ENCODE results near the gene ITPR1. TPM values are rescaled to one million over a fixed set of nuclear protein-coding genes. Genes with fewer than 3 reads are reported as not detected.

Gene ITPR1
- total and polyA plus RNA-seq, 3 experiments from 2014 or later: 14.9 to 85.8 (median 82.6) TPM

GRCh38 chr3:4573153-4573552, 80.0 kb downstream of the ITPR1 start:
- H3K36me3 ChIP-seq (ENCODE audit: insufficient read depth, low read length): no peaks in the 10 kb centered on the region
- H3K27me3 Mint-ChIP-seq: no peaks in the 10 kb centered on the region
- no peaks in the 10 kb centered on the region for H3K9me3 Mint-ChIP-seq
- H3K27me3 ChIP-seq (ENCODE audit: insufficient read depth, low read length, poor library complexity, severe bottlenecking): no peaks in the 10 kb centered on the region
- POLR2A ChIA-PET: no interaction called here
- no peak overlapping the region for H3K4me3 ChIP-seq (ENCODE audit: low read length)
- H3K27ac ChIP-seq (ENCODE audit: low read depth, low read length): no peak overlapping the region
- no peak overlapping the region for H3K27ac Mint-ChIP-seq
- DNase-seq: no peak
- no peaks in the 10 kb centered on the region for H3K4me1 ChIP-seq (ENCODE audit: insufficient read depth, low read length)
- peaks cover 19 to 40% (median 31%) of the 10 kb centered on the region in 3 donors for H3K4me1 Mint-ChIP-seq
- CTCF ChIA-PET: no interaction called here
- peaks cover 0 to 3% (median 0%) of the 10 kb centered on the region in 3 donors for H3K36me3 Mint-ChIP-seq
- H3K4me3 Mint-ChIP-seq: no peak overlapping the region
- no peaks in the 10 kb centered on the region for H3K9me3 ChIP-seq (ENCODE audit: low read length)

GRCh38 chr3:4574426-4574965, 81.3 kb downstream of the ITPR1 start:
- Mint-ChIP-seq H3K4me1 (peaks cover 15 to 31% (median 23%) of the 10 kb centered on the region in 3 donors), H3K27ac (peak overlapping the region in 1 of 8 donors; percentile 8), H3K36me3 (peaks cover 0 to 3% (median 0%) of the 10 kb centered on the region in 3 donors), H3K9me3 (no peaks in the 10 kb centered on the region), H3K27me3 (no peaks in the 10 kb centered on the region), H3K4me3 (no peak overlapping the region)
- Histone ChIP-seq H3K36me3 (ENCODE audit: insufficient read depth, low read length) (no peaks in the 10 kb centered on the region), H3K27ac (ENCODE audit: low read depth, low read length) (no peak overlapping the region), H3K27me3 (ENCODE audit: insufficient read depth, low read length, poor library complexity, severe bottlenecking) (no peaks in the 10 kb centered on the region), H3K4me3 (ENCODE audit: low read length) (no peak overlapping the region), H3K4me1 (ENCODE audit: insufficient read depth, low read length) (no peaks in the 10 kb centered on the region), H3K9me3 (ENCODE audit: low read length) (no peaks in the 10 kb centered on the region)
- no peak for DNase-seq
- CTCF ChIA-PET: no interaction called here
- POLR2A ChIA-PET: no interaction called here

GRCh38 chr3:4575381-4575780, 82.2 kb downstream of the ITPR1 start:
- Mint-ChIP-seq H3K36me3 (peaks cover 0 to 3% (median 0%) of the 10 kb centered on the region in 3 donors), H3K4me3 (no peak overlapping the region), H3K4me1 (peaks cover 15 to 27% (median 19%) of the 10 kb centered on the region in 3 donors), H3K27me3 (no peaks in the 10 kb centered on the region), H3K9me3 (no peaks in the 10 kb centered on the region), H3K27ac (peak overlapping the region in 1 of 8 donors; percentile 17)
- H3K4me1 ChIP-seq (ENCODE audit: insufficient read depth, low read length): no peaks in the 10 kb centered on the region
- POLR2A ChIA-PET: interaction anchor here (0.6 kb wide), 1 partner anchor 9 kb away, joined by 3 read pairs; no protein-coding TSS in a partner anchor
- no peaks in the 10 kb centered on the region for H3K27me3 ChIP-seq (ENCODE audit: insufficient read depth, low read length, poor library complexity, severe bottlenecking)
- no peaks in the 10 kb centered on the region for H3K36me3 ChIP-seq (ENCODE audit: insufficient read depth, low read length)
- no peaks in the 10 kb centered on the region for H3K9me3 ChIP-seq (ENCODE audit: low read length)
- DNase-seq: no peak
- H3K4me3 ChIP-seq (ENCODE audit: low read length): no peak overlapping the region
- no peak overlapping the region for H3K27ac ChIP-seq (ENCODE audit: low read depth, low read length)
- CTCF ChIA-PET: no interaction called here

- Mint-ChIP-seq H3K27ac (peak overlapping the region in 1 of 8 donors; percentile 4), H3K27me3 (no peaks in the 10 kb centered on the region), H3K36me3 (peaks cover 0 to 3% (median 0%) of the 10 kb centered on the region in 3 donors), H3K9me3 (no peaks in the 10 kb centered on the region), H3K4me3 (no peak overlapping the region), H3K4me1 (peaks cover 22 to 35% (median 32%) of the 10 kb centered on the region in 3 donors)
- no peak for DNase-seq
- no peaks in the 10 kb centered on the region for H3K9me3 ChIP-seq (ENCODE audit: low read length)
- POLR2A ChIA-PET: no interaction called here
- H3K4me1 ChIP-seq (ENCODE audit: insufficient read depth, low read length): no peaks in the 10 kb centered on the region
- H3K27ac ChIP-seq (ENCODE audit: low read depth, low read length): no peak overlapping the region
- H3K27me3 ChIP-seq (ENCODE audit: insufficient read depth, low read length, poor library complexity, severe bottlenecking): no peaks in the 10 kb centered on the region
- no peaks in the 10 kb centered on the region for H3K36me3 ChIP-seq (ENCODE audit: insufficient read depth, low read length)
- CTCF ChIA-PET: interaction anchor here (0.8 kb wide), 1 partner anchor 227 kb away, joined by 3 read pairs; no protein-coding TSS in a partner anchor
- no peak overlapping the region for H3K4me3 ChIP-seq (ENCODE audit: low read length)
Measured at GRCh38 chr3:4577721-4578120, 84.6 kb downstream of the ITPR1 start.

GRCh38 chr3:4580346-4581123, 87.4 kb downstream of the ITPR1 start:
- Mint-ChIP-seq H3K4me3 (no peak overlapping the region), H3K27ac (peak overlapping the region in 3 of 8 donors; percentile 18 to 66 (median 62)), H3K27me3 (no peaks in the 10 kb centered on the region), H3K36me3 (no peaks in the 10 kb centered on the region), H3K4me1 (peaks cover 41 to 60% (median 50%) of the 10 kb centered on the region in 3 donors), H3K9me3 (no peaks in the 10 kb centered on the region)
- no peaks in the 10 kb centered on the region for H3K36me3 ChIP-seq (ENCODE audit: insufficient read depth, low read length)
- no peaks in the 10 kb centered on the region for H3K27me3 ChIP-seq (ENCODE audit: insufficient read depth, low read length, poor library complexity, severe bottlenecking)
- POLR2A ChIA-PET: interaction anchor here (0.6 kb wide), 1 partner anchor 19 kb away, joined by 3 read pairs; no protein-coding TSS in a partner anchor
- no peak for DNase-seq
- no peak overlapping the region for H3K4me3 ChIP-seq (ENCODE audit: low read length)
- CTCF ChIA-PET: no interaction called here
- no peak overlapping the region for H3K27ac ChIP-seq (ENCODE audit: low read depth, low read length)
- H3K9me3 ChIP-seq (ENCODE audit: low read length): no peaks in the 10 kb centered on the region
- peaks cover 14% of the 10 kb centered on the region for H3K4me1 ChIP-seq (ENCODE audit: insufficient read depth, low read length)

- Mint-ChIP-seq H3K9me3 (no peaks in the 10 kb centered on the region), H3K36me3 (no peaks in the 10 kb centered on the region), H3K4me3 (no peak overlapping the region), H3K4me1 (peaks cover 43 to 62% (median 54%) of the 10 kb centered on the region in 3 donors), H3K27ac (peak overlapping the region in 6 of 8 donors; percentile 8 to 66 (median 38)), H3K27me3 (no peaks in the 10 kb centered on the region)
- Histone ChIP-seq H3K4me3 (ENCODE audit: low read length) (no peak overlapping the region), H3K27ac (ENCODE audit: low read depth, low read length) (no peak overlapping the region), H3K9me3 (ENCODE audit: low read length) (no peaks in the 10 kb centered on the region), H3K4me1 (ENCODE audit: insufficient read depth, low read length) (peaks cover 14% of the 10 kb centered on the region), H3K27me3 (ENCODE audit: insufficient read depth, low read length, poor library complexity, severe bottlenecking) (no peaks in the 10 kb centered on the region), H3K36me3 (ENCODE audit: insufficient read depth, low read length) (no peaks in the 10 kb centered on the region)
- CTCF ChIA-PET: no interaction called here
- POLR2A ChIA-PET: interaction anchor here (0.6 kb wide), 1 partner anchor 19 kb away, joined by 3 read pairs; no protein-coding TSS in a partner anchor
- no peak for DNase-seq
Measured at GRCh38 chr3:4581124-4581424, 87.9 kb downstream of the ITPR1 start.

GRCh38 chr3:4581498-4581897, 88.3 kb downstream of the ITPR1 start:
- CTCF ChIA-PET: no interaction called here
- H3K27me3 Mint-ChIP-seq: no peaks in the 10 kb centered on the region
- H3K27ac Mint-ChIP-seq: peak overlapping the region in 5 of 8 donors; percentile 8 to 66 (median 21)
- H3K4me3 ChIP-seq (ENCODE audit: low read length): no peak overlapping the region
- no peak overlapping the region for H3K27ac ChIP-seq (ENCODE audit: low read depth, low read length)
- no peaks in the 10 kb centered on the region for H3K27me3 ChIP-seq (ENCODE audit: insufficient read depth, low read length, poor library complexity, severe bottlenecking)
- POLR2A ChIA-PET: interaction anchor here (0.6 kb wide), 1 partner anchor 20 kb away, joined by 3 read pairs; no protein-coding TSS in a partner anchor
- DNase-seq: no peak
- no peak overlapping the region for H3K4me3 Mint-ChIP-seq
- no peaks in the 10 kb centered on the region for H3K36me3 Mint-ChIP-seq
- no peaks in the 10 kb centered on the region for H3K36me3 ChIP-seq (ENCODE audit: insufficient read depth, low read length)
- H3K9me3 Mint-ChIP-seq: no peaks in the 10 kb centered on the region
- no peaks in the 10 kb centered on the region for H3K9me3 ChIP-seq (ENCODE audit: low read length)
- H3K4me1 ChIP-seq (ENCODE audit: insufficient read depth, low read length): peaks cover 16% of the 10 kb centered on the region
- H3K4me1 Mint-ChIP-seq: peaks cover 45 to 63% (median 55%) of the 10 kb centered on the region in 3 donors

GRCh38 chr3:4581920-4582611, 88.9 kb downstream of the ITPR1 start:
- no peaks in the 10 kb centered on the region for H3K9me3 ChIP-seq (ENCODE audit: low read length)
- Mint-ChIP-seq H3K27ac (peak overlapping the region in 7 of 8 donors; percentile 8 to 60 (median 21)), H3K4me1 (peaks cover 50 to 69% (median 61%) of the 10 kb centered on the region in 3 donors), H3K9me3 (no peaks in the 10 kb centered on the region), H3K27me3 (no peaks in the 10 kb centered on the region), H3K36me3 (no peaks in the 10 kb centered on the region), H3K4me3 (no peak overlapping the region)
- no peak overlapping the region for H3K4me3 ChIP-seq (ENCODE audit: low read length)
- H3K4me1 ChIP-seq (ENCODE audit: insufficient read depth, low read length): peaks cover 22% of the 10 kb centered on the region
- H3K36me3 ChIP-seq (ENCODE audit: insufficient read depth, low read length): no peaks in the 10 kb centered on the region
- POLR2A ChIA-PET: interaction anchor here (1.4 kb wide), 1 partner anchor 89 kb away, joined by 6 read pairs; the partner anchor contains the start of gene ITPR1
- CTCF ChIA-PET: interaction anchor here (1.3 kb wide), 1 partner anchor 231 kb away, joined by 3 read pairs; no protein-coding TSS in a partner anchor
- H3K27ac ChIP-seq (ENCODE audit: low read depth, low read length): no peak overlapping the region
- DNase-seq: no peak
- H3K27me3 ChIP-seq (ENCODE audit: insufficient read depth, low read length, poor library complexity, severe bottlenecking): no peaks in the 10 kb centered on the region

Measured in CD8-positive, alpha-beta memory T cell (primary cell).